Endothelial cell of umbilical vein (primary cell): ENCODE data around the gene CEP43.

Source experiments
- MYC ChIP-seq: IDR thresholded peaks from one replicate; pipeline ENCODE4 v1.6.1; 2011; ENCODE audit warnings: mild to moderate bottlenecking, low read depth, low read length
- POLR2A ChIP-seq: IDR thresholded peaks from 2 replicates; pipeline ENCODE4 v1.6.1; 2012; ENCODE audit warnings: low read depth, mild to moderate bottlenecking, control low read depth, low read length
- TF ChIP-seq, protein P1 (sequence below), 2 donors: IDR thresholded peaks; 1 replicate in 1 of 2; 2 replicates in 1 of 2; pipeline ENCODE4 v1.5.1; 2011; ENCODE audit warnings: low read length in 2 of 2, mild to moderate bottlenecking in 2 of 2, moderate library complexity in 2 of 2, control low read depth in 1 of 2, inconsistent platforms in 1 of 2, low read depth in 1 of 2; ENCODE audit not compliant: insufficient read depth in 1 of 2; ENCODE audit errors: extremely low read depth in 1 of 2

DNA sequence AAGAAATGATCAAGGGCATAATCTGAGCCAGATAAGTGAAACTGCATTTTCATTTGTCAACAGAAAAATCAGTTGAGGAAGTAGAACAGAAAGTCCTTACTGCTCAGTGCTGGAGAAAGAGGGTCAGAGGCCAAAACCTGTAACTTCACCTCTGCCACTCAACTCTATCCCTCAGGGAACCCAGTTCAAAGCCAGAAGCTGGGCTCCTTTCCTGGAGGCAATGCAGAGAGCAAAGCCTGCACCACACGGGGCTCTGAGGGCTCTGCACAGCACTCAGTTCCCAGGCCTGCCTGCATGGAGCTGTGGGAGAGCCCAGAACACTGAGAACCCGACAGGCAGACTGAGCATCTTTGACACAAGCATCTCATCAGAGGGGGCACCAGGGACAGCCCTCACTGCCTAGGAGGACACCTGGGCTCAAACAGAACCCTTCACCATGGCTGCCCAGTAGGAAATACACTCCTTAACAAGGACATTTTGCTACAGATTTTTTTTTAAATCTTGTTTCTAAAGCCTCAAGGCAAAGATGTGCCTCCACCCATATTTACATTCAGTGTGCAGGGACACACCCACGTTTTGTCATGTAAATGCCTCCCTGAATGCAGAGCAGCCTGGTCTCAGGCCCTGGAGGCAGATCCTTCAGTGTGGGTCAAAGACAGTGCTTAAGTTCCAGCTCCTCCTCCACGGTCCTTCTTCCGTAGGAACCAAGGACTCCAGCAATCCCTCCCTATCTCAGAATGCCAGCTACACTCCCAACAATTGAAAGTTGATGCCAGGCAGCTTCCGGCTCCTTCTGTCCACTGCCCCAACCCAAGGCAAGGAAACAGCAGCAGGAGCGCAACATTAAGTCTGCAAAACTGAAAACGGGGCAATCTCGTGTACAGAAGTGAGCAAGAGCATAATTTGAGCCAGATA lies 49.4 kb upstream of the CEP43 start:
- TF ChIP-seq MYC (no peak), POLR2A (no peak)
- TF ChIP-seq, protein P1, sequence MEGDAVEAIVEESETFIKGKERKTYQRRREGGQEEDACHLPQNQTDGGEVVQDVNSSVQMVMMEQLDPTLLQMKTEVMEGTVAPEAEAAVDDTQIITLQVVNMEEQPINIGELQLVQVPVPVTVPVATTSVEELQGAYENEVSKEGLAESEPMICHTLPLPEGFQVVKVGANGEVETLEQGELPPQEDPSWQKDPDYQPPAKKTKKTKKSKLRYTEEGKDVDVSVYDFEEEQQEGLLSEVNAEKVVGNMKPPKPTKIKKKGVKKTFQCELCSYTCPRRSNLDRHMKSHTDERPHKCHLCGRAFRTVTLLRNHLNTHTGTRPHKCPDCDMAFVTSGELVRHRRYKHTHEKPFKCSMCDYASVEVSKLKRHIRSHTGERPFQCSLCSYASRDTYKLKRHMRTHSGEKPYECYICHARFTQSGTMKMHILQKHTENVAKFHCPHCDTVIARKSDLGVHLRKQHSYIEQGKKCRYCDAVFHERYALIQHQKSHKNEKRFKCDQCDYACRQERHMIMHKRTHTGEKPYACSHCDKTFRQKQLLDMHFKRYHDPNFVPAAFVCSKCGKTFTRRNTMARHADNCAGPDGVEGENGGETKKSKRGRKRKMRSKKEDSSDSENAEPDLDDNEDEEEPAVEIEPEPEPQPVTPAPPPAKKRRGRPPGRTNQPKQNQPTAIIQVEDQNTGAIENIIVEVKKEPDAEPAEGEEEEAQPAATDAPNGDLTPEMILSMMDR (IDR thresholded peaks at IDR 0.05; ENCODE audit: extremely low read depth in 1 of 2, insufficient read depth in 1 of 2, low read depth in 1 of 2, low read length in 2 of 2): no peak
